ENCODE results near the gene PTPN1. TPM values are rescaled to one million over a fixed set of nuclear protein-coding genes. Genes with fewer than 3 reads are reported as not detected.
A peak's percentile ranks its signal among the peaks of the same experiment; 100 is the strongest.

PTPN1 gene
- polyA plus RNA-seq, 1 donor (not counting 4 experiments of a cell fraction or from before 2014, with no cell fraction given) = 61.6 TPM

- no peaks in the 10 kb centered on the region for H3K27me3 ChIP-seq (ENCODE audit: control insufficient read depth, extremely low read depth, insufficient read depth, low read length)
- DNase-seq (ENCODE audit: low read depth, low spot score) (no peak), FAIRE-seq (peak; percentile 64)
- dilution Hi-C loops (cut with MboI; ENCODE audit: extremely low pct_ligation_motif_present, low sequenced_read_pairs) = no loop called here
- no peaks in the 10 kb centered on the region for H4K20me1 ChIP-seq (ENCODE audit: control insufficient read depth, extremely low read depth, insufficient read depth, low read length)
- peaks cover 91% of the 10 kb centered on the region for H3K79me2 ChIP-seq (ENCODE audit: control insufficient read depth, insufficient read depth, low read length)
- no peak overlapping the region for H2AFZ ChIP-seq (ENCODE audit: control insufficient read depth, low read length)
- H3K4me1 ChIP-seq (ENCODE audit: control insufficient read depth, extremely low read depth, insufficient read depth, low read length) = peaks cover 15% of the 10 kb centered on the region
- no peak overlapping the region for H3K27ac ChIP-seq (ENCODE audit: control insufficient read depth, insufficient read depth, low read length)
- H3K9ac ChIP-seq (ENCODE audit: control insufficient read depth, extremely low read depth, insufficient read depth, low read length) = no peak overlapping the region
- no peaks in the 10 kb centered on the region for H3K9me1 ChIP-seq (ENCODE audit: control insufficient read depth, extremely low read depth, insufficient read depth, low read length)
- peaks cover 2 to 4% of the 10 kb centered on the region in 2 experiments for H3K36me3 ChIP-seq (ENCODE audit: control insufficient read depth in 2 of 2, extremely low read depth in 1 of 2, insufficient read depth in 2 of 2, low read length in 2 of 2)
- H3K4me2 ChIP-seq (ENCODE audit: control insufficient read depth, extremely low read depth, insufficient read depth, low read depth, low read length) = peak overlapping the region; percentile 2
- no peaks in the 10 kb centered on the region for H3K9me3 ChIP-seq (ENCODE audit: control insufficient read depth, low read depth, low read length)
- TF ChIP-seq EZH2 (IDR thresholded peaks at IDR 0.05; ENCODE audit: low read length) (no peak), CTCF (optimal IDR thresholded peaks at IDR 0.05 in 1 of 3, IDR thresholded peaks at IDR 0.05 in 1 of 3, conservative IDR thresholded peaks at IDR 0.05 in 1 of 3; ENCODE audit: extremely low read depth in 1 of 3, insufficient read depth in 2 of 3, low read length in 3 of 3) (no peak)
- no peak overlapping the region for H3K4me3 ChIP-seq (ENCODE audit: control insufficient read depth in 2 of 3, extremely low read depth in 1 of 3, insufficient read depth in 2 of 3, low read depth in 1 of 3, low read length in 3 of 3)
Observed at GRCh38 chr20:50540620-50541605, 30.7 kb downstream of the PTPN1 start.

GRCh38 chr20:50541606-50542041 is 31.4 kb downstream of the PTPN1 start:
- Histone ChIP-seq H3K9me1 (ENCODE audit: control insufficient read depth, extremely low read depth, insufficient read depth, low read length) (peaks cover under 1% of the 10 kb centered on the region), H3K9me3 (ENCODE audit: control insufficient read depth, low read depth, low read length) (no peaks in the 10 kb centered on the region), H3K27ac (ENCODE audit: control insufficient read depth, insufficient read depth, low read length) (no peak overlapping the region), H3K4me2 (ENCODE audit: control insufficient read depth, extremely low read depth, insufficient read depth, low read depth, low read length) (no peak overlapping the region), H3K27me3 (ENCODE audit: control insufficient read depth, extremely low read depth, insufficient read depth, low read length) (no peaks in the 10 kb centered on the region), H4K20me1 (ENCODE audit: control insufficient read depth, extremely low read depth, insufficient read depth, low read length) (no peaks in the 10 kb centered on the region), H3K4me3 (ENCODE audit: control insufficient read depth in 2 of 3, extremely low read depth in 1 of 3, insufficient read depth in 2 of 3, low read depth in 1 of 3, low read length in 3 of 3) (no peak overlapping the region), H3K4me1 (ENCODE audit: control insufficient read depth, extremely low read depth, insufficient read depth, low read length) (peaks cover 15% of the 10 kb centered on the region), H3K79me2 (ENCODE audit: control insufficient read depth, insufficient read depth, low read length) (peaks cover 91% of the 10 kb centered on the region), H3K36me3 (ENCODE audit: control insufficient read depth in 2 of 2, extremely low read depth in 1 of 2, insufficient read depth in 2 of 2, low read length in 2 of 2) (peaks cover 3 to 4% of the 10 kb centered on the region in 2 experiments), H2AFZ (ENCODE audit: control insufficient read depth, low read length) (no peak overlapping the region), H3K9ac (ENCODE audit: control insufficient read depth, extremely low read depth, insufficient read depth, low read length) (no peak overlapping the region)
- no peak for DNase-seq (ENCODE audit: low read depth, low spot score)
- no peak for TF ChIP-seq EZH2 (IDR thresholded peaks at IDR 0.05; ENCODE audit: low read length)
- TF ChIP-seq CTCF (optimal IDR thresholded peaks at IDR 0.05 in 1 of 3, IDR thresholded peaks at IDR 0.05 in 1 of 3, conservative IDR thresholded peaks at IDR 0.05 in 1 of 3; ENCODE audit: extremely low read depth in 1 of 3, insufficient read depth in 2 of 3, low read length in 3 of 3) = no peak
- dilution Hi-C loops (cut with MboI; ENCODE audit: extremely low pct_ligation_motif_present, low sequenced_read_pairs) = no loop called here
- no peak for FAIRE-seq

All from keratinocyte (primary cell).